ENCODE data around the gene AP5S1. TPM values are rescaled to one million over a fixed set of nuclear protein-coding genes. Genes with fewer than 3 reads are reported as not detected.

The AP5S1 gene
- total and polyA plus RNA-seq, 2 of the 13 experiments (the other 11 are each of a cell fraction or from before 2014, with no cell fraction given), result 7.9 to 23.2 TPM

GRCh38 chr20:3811467-3812258 is 8.7 kb upstream of the AP5S1 start (continued):
- TF ChIP-seq, protein P1, sequence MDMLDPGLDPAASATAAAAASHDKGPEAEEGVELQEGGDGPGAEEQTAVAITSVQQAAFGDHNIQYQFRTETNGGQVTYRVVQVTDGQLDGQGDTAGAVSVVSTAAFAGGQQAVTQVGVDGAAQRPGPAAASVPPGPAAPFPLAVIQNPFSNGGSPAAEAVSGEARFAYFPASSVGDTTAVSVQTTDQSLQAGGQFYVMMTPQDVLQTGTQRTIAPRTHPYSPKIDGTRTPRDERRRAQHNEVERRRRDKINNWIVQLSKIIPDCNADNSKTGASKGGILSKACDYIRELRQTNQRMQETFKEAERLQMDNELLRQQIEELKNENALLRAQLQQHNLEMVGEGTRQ (IDR thresholded peaks at IDR 0.05; ENCODE audit: low read depth, low read length), result peak; percentile 66; the same call in 1 of the 2 replicates
- TF ChIP-seq, protein P1 (CRISPR knock-in tag; IDR thresholded peaks at IDR 0.05; ENCODE audit: borderline replicate concordance), result peak; percentile 72
- TF ChIP-seq POLR2A (IDR thresholded peaks at IDR 0.05; ENCODE audit: insufficient read depth in 1 of 2, low read depth in 2 of 2, low read length in 2 of 2), result peak in 1 of 2 experiments; percentile 75; a peak in 2 of 4 replicates
- no peak for TF ChIP-seq IKZF1 (IDR thresholded peaks at IDR 0.05)
- TF ChIP-seq TCF7 (IDR thresholded peaks at IDR 0.05; ENCODE audit: low read depth), result 0 out of 2 replicates have a peak, but pooled peaks have one; percentile 23
- peak; percentile 66 for TF ChIP-seq HNRNPLL (IDR thresholded peaks at IDR 0.05; ENCODE audit: low read depth, low read length, poor library complexity, severe bottlenecking)
- TF ChIP-seq NBN (conservative IDR thresholded peaks at IDR 0.05), result no peak
- no peak for TF ChIP-seq SRF (IDR thresholded peaks at IDR 0.05; ENCODE audit: low read depth, low read length)
- peak; percentile 81; the same call in 1 of the 2 replicates for TF ChIP-seq SNAI1 (CRISPR knock-in tag; IDR thresholded peaks at IDR 0.05; ENCODE audit: borderline replicate concordance)
- 0 out of 2 replicates have a peak, but pooled peaks have one; percentile 33 for TF ChIP-seq MTF1 (CRISPR knock-in tag; IDR thresholded peaks at IDR 0.05)
- TF ChIP-seq ASH2L (IDR thresholded peaks at IDR 0.05; ENCODE audit: insufficient read length, low read depth, low read length), result peak; percentile 76
- TF ChIP-seq UBTF (CRISPR knock-in tag; IDR thresholded peaks at IDR 0.05), result peak; percentile 84
- TF ChIP-seq CREB1 (IDR thresholded peaks at IDR 0.05), result 0 out of 2 replicates have a peak, but pooled peaks have one; percentile 4
- TF ChIP-seq CREB1 (CRISPR knock-in tag; IDR thresholded peaks at IDR 0.05), result no peak
- no peak for TF ChIP-seq HCFC1 (IDR thresholded peaks at IDR 0.05; ENCODE audit: low read depth, low read length)
- TF ChIP-seq DMAP1 (CRISPR knock-in tag; IDR thresholded peaks at IDR 0.05), result peak; percentile 100
- no peak for TF ChIP-seq KAT2B (IDR thresholded peaks at IDR 0.05; ENCODE audit: borderline replicate concordance, low read depth, low read length)
- TF ChIP-seq NFE2L2 (IDR thresholded peaks at IDR 0.05; ENCODE audit: low read length), result no peak
- TF ChIP-seq IRF2 (CRISPR knock-in tag; IDR thresholded peaks at IDR 0.05), result peak; percentile 88
- peak; percentile 94 for TF ChIP-seq ZNF616 (CRISPR knock-in tag; IDR thresholded peaks at IDR 0.05; ENCODE audit: low read depth)
- TF ChIP-seq RFX1 (IDR thresholded peaks at IDR 0.05), result no peak
- peak; percentile 60 for TF ChIP-seq PHF8 (CRISPR knock-in tag; IDR thresholded peaks at IDR 0.05)
- no peak; the same call in 1 of the 2 replicates for TF ChIP-seq ZFP1 (CRISPR knock-in tag; IDR thresholded peaks at IDR 0.05)
- TF ChIP-seq ZBTB26 (CRISPR knock-in tag; IDR thresholded peaks at IDR 0.05; ENCODE audit: borderline replicate concordance), result peak; percentile 94
- no peak for TF ChIP-seq ZNF282 (IDR thresholded peaks at IDR 0.05; ENCODE audit: partially characterized antibody)
- TF ChIP-seq DPF2 (CRISPR knock-in tag; IDR thresholded peaks at IDR 0.05; ENCODE audit: borderline replicate concordance, low read depth), result peak; percentile 69

All from HepG2 (cell line).